Cerebellar cortex (tissue), 1 donor: Measurements from ENCODE around the gene KIAA0408.

Experiments used
- DNase-seq: peaks from one replicate; pipeline ENCODE4 v3.0.0-alpha.2; 2015; ENCODE audit warnings: low spot score

The KIAA0408 gene

GRCh38 chr6:127459231-127459641, at the start of gene KIAA0408:
KIAA0408 (minus strand) TSS chr6:127459389; CDS start chr6:127453981, 5,408 bp downstream.
- no peak for DNase-seq

- DNase-seq: no peak
Measured at GRCh38 chr6:127506894-127507293, 47.7 kb upstream of the KIAA0408 start.

- no peak for DNase-seq
Measured at GRCh38 chr6:127503022-127503421, 43.8 kb upstream of the KIAA0408 start.

GRCh38 chr6:127497410-127497809, 38.2 kb upstream of the KIAA0408 start:
- DNase-seq: no peak

GRCh38 chr6:127496471-127496870, 37.3 kb upstream of the KIAA0408 start:
- peak; percentile 31 for DNase-seq

GRCh38 chr6:127494240-127494767, 35.1 kb upstream of the KIAA0408 start:
- no peak for DNase-seq

- no peak for DNase-seq
Measured at GRCh38 chr6:127489248-127489647, 30.1 kb upstream of the KIAA0408 start.

GRCh38 chr6:127486934-127487333, 27.7 kb upstream of the KIAA0408 start:
- no peak for DNase-seq

GRCh38 chr6:127484212-127484863, 25.1 kb upstream of the KIAA0408 start:
- DNase-seq: no peak

GRCh38 chr6:127483399-127484055, 24.3 kb upstream of the KIAA0408 start:
- DNase-seq: no peak

- DNase-seq: no peak
Measured at GRCh38 chr6:127482325-127482724, 23.1 kb upstream of the KIAA0408 start.

GRCh38 chr6:127481628-127482027, 22.4 kb upstream of the KIAA0408 start:
- DNase-seq: no peak

GRCh38 chr6:127481111-127481510, 21.9 kb upstream of the KIAA0408 start:
- no peak for DNase-seq

- no peak for DNase-seq
Measured at GRCh38 chr6:127477658-127478057, 18.5 kb upstream of the KIAA0408 start.

- no peak for DNase-seq
Measured at GRCh38 chr6:127475823-127476176, 16.6 kb upstream of the KIAA0408 start.

- DNase-seq: no peak
Measured at GRCh38 chr6:127475135-127475822, 16.1 kb upstream of the KIAA0408 start.

- no peak for DNase-seq
Measured at GRCh38 chr6:127471379-127472255, 12.4 kb upstream of the KIAA0408 start.

GRCh38 chr6:127468936-127469335, 9.7 kb upstream of the KIAA0408 start:
- no peak for DNase-seq

GRCh38 chr6:127466416-127466815, 7.2 kb upstream of the KIAA0408 start:
- peak; percentile 55 for DNase-seq

GRCh38 chr6:127464881-127465459, 5.8 kb upstream of the KIAA0408 start:
- peak; percentile 82 for DNase-seq

GRCh38 chr6:127464161-127464880, 5.1 kb upstream of the KIAA0408 start:
- DNase-seq: no peak
